ENCODE results near the gene MYH10.

MYH10 gene

DNA sequence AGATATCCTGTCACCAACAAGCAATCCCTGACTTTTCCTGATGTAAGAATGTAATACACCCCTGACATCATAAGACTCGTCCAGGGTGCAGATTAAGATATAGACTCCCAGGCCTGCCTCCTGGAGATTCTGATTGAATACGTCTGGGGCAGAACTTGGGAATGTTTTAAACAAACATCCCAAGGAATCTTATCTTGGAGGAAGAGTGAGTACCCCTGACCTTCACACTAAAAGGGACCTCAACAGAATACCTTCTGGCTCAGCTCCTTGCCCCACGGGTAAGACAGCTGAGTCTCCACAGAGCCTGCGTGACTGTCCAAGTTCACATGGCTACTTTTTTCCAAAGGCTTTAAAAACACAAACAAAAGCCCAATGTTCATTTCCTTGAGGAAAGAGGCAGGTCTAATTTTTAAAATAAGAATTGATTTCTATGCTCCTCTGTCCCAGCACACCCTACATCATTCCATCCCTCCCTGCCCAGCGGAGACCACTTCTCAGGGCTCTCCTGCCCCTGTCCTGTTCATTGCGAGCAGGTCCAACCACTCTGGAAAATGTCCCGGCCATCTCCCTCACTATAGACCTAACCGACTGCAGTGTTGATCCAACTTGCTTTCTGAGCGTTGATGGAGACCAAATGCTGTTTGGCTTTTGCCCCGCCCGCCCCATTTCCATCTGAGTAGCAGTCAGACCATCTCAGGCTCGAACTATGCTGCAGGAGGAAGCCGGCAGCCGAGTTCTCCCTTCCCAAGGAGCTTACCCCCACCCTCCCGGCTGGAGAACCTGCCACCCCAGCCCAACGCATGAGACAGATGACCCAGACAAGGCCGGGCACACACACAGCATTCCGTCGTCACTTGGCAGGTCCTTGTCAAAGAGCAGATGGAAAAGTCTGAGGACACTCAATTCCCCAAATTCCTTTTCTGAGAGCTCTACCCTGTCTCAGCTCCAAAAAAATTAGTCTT is 44.1 kb upstream of the MYH10 start:
- Histone ChIP-seq H3K36me3 (ENCODE audit: insufficient read depth, low read length) (no peaks in the 10 kb centered on the region; the same call in 1 of the 2 replicates), H3K27ac (ENCODE audit: low read depth, low read length, poor library complexity, severe bottlenecking) (no peak overlapping the region)
- TF ChIP-seq, protein P1, sequence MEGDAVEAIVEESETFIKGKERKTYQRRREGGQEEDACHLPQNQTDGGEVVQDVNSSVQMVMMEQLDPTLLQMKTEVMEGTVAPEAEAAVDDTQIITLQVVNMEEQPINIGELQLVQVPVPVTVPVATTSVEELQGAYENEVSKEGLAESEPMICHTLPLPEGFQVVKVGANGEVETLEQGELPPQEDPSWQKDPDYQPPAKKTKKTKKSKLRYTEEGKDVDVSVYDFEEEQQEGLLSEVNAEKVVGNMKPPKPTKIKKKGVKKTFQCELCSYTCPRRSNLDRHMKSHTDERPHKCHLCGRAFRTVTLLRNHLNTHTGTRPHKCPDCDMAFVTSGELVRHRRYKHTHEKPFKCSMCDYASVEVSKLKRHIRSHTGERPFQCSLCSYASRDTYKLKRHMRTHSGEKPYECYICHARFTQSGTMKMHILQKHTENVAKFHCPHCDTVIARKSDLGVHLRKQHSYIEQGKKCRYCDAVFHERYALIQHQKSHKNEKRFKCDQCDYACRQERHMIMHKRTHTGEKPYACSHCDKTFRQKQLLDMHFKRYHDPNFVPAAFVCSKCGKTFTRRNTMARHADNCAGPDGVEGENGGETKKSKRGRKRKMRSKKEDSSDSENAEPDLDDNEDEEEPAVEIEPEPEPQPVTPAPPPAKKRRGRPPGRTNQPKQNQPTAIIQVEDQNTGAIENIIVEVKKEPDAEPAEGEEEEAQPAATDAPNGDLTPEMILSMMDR (IDR thresholded peaks at IDR 0.05; ENCODE audit: low read length) = no peak
- no peak for TF ChIP-seq EZH2 (IDR thresholded peaks at IDR 0.05; ENCODE audit: borderline replicate concordance, low read length)

GRCh38 chr17:8673612-8674011 is 43.1 kb upstream of the MYH10 start:
- Histone ChIP-seq H3K4me2 (ENCODE audit: low read length) (no peak overlapping the region), H2AFZ (ENCODE audit: low read length) (no peak overlapping the region)
- TF ChIP-seq, protein P1 (IDR thresholded peaks at IDR 0.05; ENCODE audit: low read length) = no peak
- TF ChIP-seq EZH2 (IDR thresholded peaks at IDR 0.05; ENCODE audit: borderline replicate concordance, low read length) = no peak

More for the DNA sequence above, 44.1 kb upstream of the MYH10 start:
- H3F3A ChIP-seq (ENCODE audit: insufficient read depth, low read length) = no peaks in the 10 kb centered on the region
- H3K9ac ChIP-seq (ENCODE audit: low read length) = no peak overlapping the region
- no peaks in the 10 kb centered on the region for H3K79me2 ChIP-seq (ENCODE audit: insufficient read depth, low read length)
- H3K4me2 ChIP-seq (ENCODE audit: low read length) = no peak overlapping the region
- H4K20me1 ChIP-seq (ENCODE audit: insufficient read depth, low read length) = no peaks in the 10 kb centered on the region
- peaks cover 8% of the 10 kb centered on the region; the same call in 1 of the 2 replicates for H3K9me3 ChIP-seq (ENCODE audit: low read length)
- no peak overlapping the region for H2AFZ ChIP-seq (ENCODE audit: low read length)
- H3K9me2 ChIP-seq (ENCODE audit: low read depth, low read length) = no peaks in the 10 kb centered on the region
- no peak overlapping the region for H3K4me3 ChIP-seq (ENCODE audit: low read depth, low read length, poor library complexity, severe bottlenecking)
- no peaks in the 10 kb centered on the region for H3K4me1 ChIP-seq (ENCODE audit: insufficient read depth, low read length, severe bottlenecking)
- H3K27me3 ChIP-seq (ENCODE audit: insufficient read depth, low read length) = peaks cover 3% of the 10 kb centered on the region; the same call in 1 of the 2 replicates

GRCh38 chr17:8672326-8672725 is 41.8 kb upstream of the MYH10 start:
- Histone ChIP-seq H3K9me3 (ENCODE audit: low read length) (no peaks in the 10 kb centered on the region), H3K9me2 (ENCODE audit: low read depth, low read length) (no peaks in the 10 kb centered on the region), H3F3A (ENCODE audit: insufficient read depth, low read length) (no peaks in the 10 kb centered on the region), H3K4me1 (ENCODE audit: insufficient read depth, low read length, severe bottlenecking) (no peaks in the 10 kb centered on the region), H3K79me2 (ENCODE audit: insufficient read depth, low read length) (no peaks in the 10 kb centered on the region), H3K36me3 (ENCODE audit: insufficient read depth, low read length) (no peaks in the 10 kb centered on the region), H3K27me3 (ENCODE audit: insufficient read depth, low read length) (peaks cover 3% of the 10 kb centered on the region; the same call in 1 of the 2 replicates), H3K9ac (ENCODE audit: low read length) (no peak overlapping the region), H3K4me2 (ENCODE audit: low read length) (no peak overlapping the region), H4K20me1 (ENCODE audit: insufficient read depth, low read length) (no peaks in the 10 kb centered on the region), H2AFZ (ENCODE audit: low read length) (no peak overlapping the region), H3K4me3 (ENCODE audit: low read depth, low read length, poor library complexity, severe bottlenecking) (no peak overlapping the region), H3K27ac (ENCODE audit: low read depth, low read length, poor library complexity, severe bottlenecking) (no peak overlapping the region)
- no peak for TF ChIP-seq EZH2 (IDR thresholded peaks at IDR 0.05; ENCODE audit: borderline replicate concordance, low read length)
- TF ChIP-seq, protein P1 (IDR thresholded peaks at IDR 0.05; ENCODE audit: low read length) = no peak

More at GRCh38 chr17:8673612-8674011, 43.1 kb upstream of the MYH10 start:
- Histone ChIP-seq H3K9me2 (ENCODE audit: low read depth, low read length) (no peaks in the 10 kb centered on the region), H4K20me1 (ENCODE audit: insufficient read depth, low read length) (no peaks in the 10 kb centered on the region), H3K79me2 (ENCODE audit: insufficient read depth, low read length) (no peaks in the 10 kb centered on the region), H3K9me3 (ENCODE audit: low read length) (peaks cover 5% of the 10 kb centered on the region; the same call in 1 of the 2 replicates), H3K4me1 (ENCODE audit: insufficient read depth, low read length, severe bottlenecking) (no peaks in the 10 kb centered on the region), H3K27me3 (ENCODE audit: insufficient read depth, low read length) (peaks cover 3% of the 10 kb centered on the region; the same call in 1 of the 2 replicates), H3F3A (ENCODE audit: insufficient read depth, low read length) (no peaks in the 10 kb centered on the region), H3K27ac (ENCODE audit: low read depth, low read length, poor library complexity, severe bottlenecking) (no peak overlapping the region), H3K36me3 (ENCODE audit: insufficient read depth, low read length) (no peaks in the 10 kb centered on the region; the same call in 1 of the 2 replicates), H3K9ac (ENCODE audit: low read length) (no peak overlapping the region), H3K4me3 (ENCODE audit: low read depth, low read length, poor library complexity, severe bottlenecking) (no peak overlapping the region)

Data from OCI-LY1 (cell line).